Sigmoid colon (tissue), 4 donors: ENCODE data around the gene COL9A3.

Experiments used
- EP300 ChIP-seq, 4 donors: sonication (generic); formaldehyde crosslinking; IDR thresholded peaks; one replicate each; pipeline ENCODE4 v1.6.1; 2017; ENCODE audit warnings: antibody characterized with exemption in 4 of 4
- POLR2A ChIP-seq, 2 donors: fragments of 450-650 bp; IDR thresholded peaks; one replicate each; pipeline ENCODE4 v1.6.1; 2016; ENCODE audit warnings: antibody characterized with exemption in 2 of 2, mild to moderate bottlenecking in 2 of 2, moderate library complexity in 2 of 2
- POLR2AphosphoS5 ChIP-seq, 4 donors: sonication (generic); formaldehyde crosslinking; IDR thresholded peaks; one replicate each; pipeline ENCODE4 v1.6.1; 2017; ENCODE audit warnings: antibody characterized with exemption in 4 of 4
- TF ChIP-seq, protein P1 (sequence below), 4 experiments: fragments of 450-650 bp in 3 of 4; fragments of 200-600 bp in 1 of 4; IDR thresholded peaks; one replicate each; pipeline ENCODE4 v1.5.1; 2016 to 2019; ENCODE audit warnings: antibody characterized with exemption in 4 of 4, mild to moderate bottlenecking in 3 of 4, moderate library complexity in 2 of 4

- TF ChIP-seq, protein P1, sequence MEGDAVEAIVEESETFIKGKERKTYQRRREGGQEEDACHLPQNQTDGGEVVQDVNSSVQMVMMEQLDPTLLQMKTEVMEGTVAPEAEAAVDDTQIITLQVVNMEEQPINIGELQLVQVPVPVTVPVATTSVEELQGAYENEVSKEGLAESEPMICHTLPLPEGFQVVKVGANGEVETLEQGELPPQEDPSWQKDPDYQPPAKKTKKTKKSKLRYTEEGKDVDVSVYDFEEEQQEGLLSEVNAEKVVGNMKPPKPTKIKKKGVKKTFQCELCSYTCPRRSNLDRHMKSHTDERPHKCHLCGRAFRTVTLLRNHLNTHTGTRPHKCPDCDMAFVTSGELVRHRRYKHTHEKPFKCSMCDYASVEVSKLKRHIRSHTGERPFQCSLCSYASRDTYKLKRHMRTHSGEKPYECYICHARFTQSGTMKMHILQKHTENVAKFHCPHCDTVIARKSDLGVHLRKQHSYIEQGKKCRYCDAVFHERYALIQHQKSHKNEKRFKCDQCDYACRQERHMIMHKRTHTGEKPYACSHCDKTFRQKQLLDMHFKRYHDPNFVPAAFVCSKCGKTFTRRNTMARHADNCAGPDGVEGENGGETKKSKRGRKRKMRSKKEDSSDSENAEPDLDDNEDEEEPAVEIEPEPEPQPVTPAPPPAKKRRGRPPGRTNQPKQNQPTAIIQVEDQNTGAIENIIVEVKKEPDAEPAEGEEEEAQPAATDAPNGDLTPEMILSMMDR (IDR thresholded peaks at IDR 0.05) = no peak
- no peak for TF ChIP-seq POLR2A (IDR thresholded peaks at IDR 0.05)
- TF ChIP-seq EP300 (IDR thresholded peaks at IDR 0.05) = no peak
- TF ChIP-seq POLR2AphosphoS5 (IDR thresholded peaks at IDR 0.05) = no peak
Observed at GRCh38 chr20:62890444-62890843, 73.6 kb downstream of the COL9A3 start.
